ENCODE data around the gene SLC39A11.

SLC39A11 gene

DNA sequence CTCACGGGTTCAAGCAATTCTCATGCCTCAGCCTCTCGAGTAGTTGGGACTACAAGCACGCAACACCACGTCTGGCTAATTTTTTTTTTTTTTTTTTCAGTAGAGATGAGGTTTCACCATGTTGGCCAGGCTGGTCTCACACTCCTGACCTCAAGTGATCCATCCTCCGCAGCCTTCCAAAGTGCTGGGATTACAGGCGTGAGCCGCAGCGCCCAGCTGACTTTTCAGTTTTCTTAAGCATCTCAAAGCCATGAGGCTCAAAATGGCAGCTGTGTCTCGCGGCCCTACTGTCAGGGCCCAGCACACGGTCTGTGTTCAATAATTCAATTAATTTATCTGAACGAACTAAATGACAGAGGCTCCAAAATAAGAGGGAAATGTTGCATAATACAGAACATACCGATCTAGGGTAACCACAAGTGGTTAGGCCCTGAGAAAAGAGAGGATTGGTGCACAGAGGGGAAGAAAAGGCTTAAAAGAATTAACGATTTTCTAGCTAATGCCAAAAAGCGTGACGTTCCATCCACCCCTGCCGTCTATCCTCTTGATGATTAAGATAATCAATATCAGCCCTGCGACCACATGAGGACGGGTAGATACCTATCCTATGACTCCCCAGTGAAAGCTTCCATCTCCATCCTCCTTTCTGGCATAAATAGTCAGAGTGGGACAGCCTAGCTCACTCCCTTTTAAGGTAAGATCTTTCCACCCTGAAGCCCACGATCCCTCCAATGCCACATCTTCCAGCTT lies 136.9 kb downstream of the SLC39A11 start:
- no peaks in the 10 kb centered on the region for H3K4me1 Mint-ChIP-seq

DNA sequence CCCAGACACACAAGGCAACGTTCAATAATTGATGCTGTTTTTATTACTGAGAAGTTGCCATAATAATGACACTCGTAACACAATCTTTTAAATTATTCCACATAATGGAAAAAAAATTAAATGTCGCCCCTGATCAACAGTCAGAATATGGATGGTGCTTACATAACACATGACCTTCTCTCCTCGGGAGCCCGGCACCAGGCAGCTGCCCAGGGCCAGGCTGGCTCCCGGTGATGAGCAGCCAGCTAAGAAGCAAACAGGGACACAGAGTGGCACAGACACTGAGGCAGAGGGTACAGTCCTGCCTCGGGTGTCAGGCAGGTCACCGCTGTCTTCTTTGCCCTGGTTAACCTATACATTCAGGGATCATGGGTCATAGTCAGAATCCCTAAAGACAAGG lies 137.9 kb downstream of the SLC39A11 start:
- H3K4me3 Mint-ChIP-seq: no peak overlapping the region
- H3K4me1 Mint-ChIP-seq: no peaks in the 10 kb centered on the region
- no peaks in the 10 kb centered on the region for H3K36me3 Mint-ChIP-seq

More for the DNA sequence above, 136.9 kb downstream of the SLC39A11 start:
- no peaks in the 10 kb centered on the region for H3K27me3 Mint-ChIP-seq
- no peaks in the 10 kb centered on the region for H3K9me3 Mint-ChIP-seq
- H3K36me3 Mint-ChIP-seq: no peaks in the 10 kb centered on the region
- no peak overlapping the region for H3K4me3 Mint-ChIP-seq
- ATAC-seq: no peak
- H3K27ac Mint-ChIP-seq: no peak overlapping the region

DNA sequence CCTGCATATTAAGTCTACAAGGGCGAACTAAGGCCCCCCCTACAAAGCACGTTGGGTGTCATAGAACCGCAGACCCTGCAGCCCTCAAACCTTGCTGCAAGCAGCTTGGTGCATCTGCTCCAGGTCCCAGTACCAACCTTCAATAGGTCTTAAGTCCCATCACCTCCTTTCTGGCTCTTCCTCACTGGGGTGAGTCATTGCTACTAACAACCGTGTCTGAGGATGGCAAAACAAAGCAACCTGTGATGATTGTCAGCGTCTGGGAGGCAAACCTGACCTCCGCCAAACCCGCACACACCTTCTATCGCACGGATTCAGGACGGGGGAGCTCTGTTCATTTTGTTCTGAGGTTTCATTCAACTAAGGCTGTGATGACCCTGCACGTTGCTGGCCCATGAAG lies 138.9 kb downstream of the SLC39A11 start:
- H3K4me1 Mint-ChIP-seq: no peaks in the 10 kb centered on the region
- no peak overlapping the region for H3K4me3 Mint-ChIP-seq
- no peaks in the 10 kb centered on the region for H3K27me3 Mint-ChIP-seq

More for the DNA sequence above, 137.9 kb downstream of the SLC39A11 start:
- Mint-ChIP-seq H3K27me3 (no peaks in the 10 kb centered on the region), H3K9me3 (no peaks in the 10 kb centered on the region), H3K27ac (no peak overlapping the region)
- ATAC-seq: no peak

DNA sequence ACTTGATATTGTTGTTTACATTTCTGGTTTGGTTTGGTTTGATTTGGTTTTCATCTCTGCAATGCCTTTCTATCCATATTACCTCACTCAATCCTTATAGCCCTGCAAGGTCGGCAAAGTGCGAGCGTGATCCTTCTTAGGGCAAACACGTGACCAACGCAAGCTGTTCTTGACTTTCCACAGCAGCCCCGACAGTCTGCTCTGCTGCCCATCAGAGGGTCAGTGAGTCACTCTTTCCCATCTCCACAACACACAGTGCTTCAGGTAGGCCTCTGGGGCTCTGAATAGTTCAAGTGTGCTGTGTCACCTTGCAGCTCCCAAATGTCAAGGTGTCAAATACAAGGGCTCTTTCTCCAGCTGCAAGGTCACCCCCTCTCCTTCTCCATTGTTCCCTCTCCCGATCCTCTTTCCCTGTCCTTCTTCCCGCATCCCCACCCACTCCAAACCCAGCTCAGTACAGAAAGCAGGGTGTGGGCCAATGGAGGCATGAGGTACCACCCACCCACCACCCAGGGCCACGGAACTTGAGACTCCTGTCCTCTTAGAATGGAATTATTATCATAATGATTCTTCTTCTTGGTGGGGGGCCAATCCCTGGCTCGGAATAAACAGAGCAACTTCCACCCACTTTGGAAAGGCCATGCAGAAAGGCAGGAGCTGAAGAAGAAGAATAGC lies 139.7 kb downstream of the SLC39A11 start:
- Mint-ChIP-seq H3K27me3 (no peaks in the 10 kb centered on the region), H3K27ac (no peak overlapping the region), H3K4me3 (no peak overlapping the region), H3K36me3 (peaks cover 8% of the 10 kb centered on the region), H3K4me1 (no peaks in the 10 kb centered on the region), H3K9me3 (no peaks in the 10 kb centered on the region)
- no peak for ATAC-seq

More for the DNA sequence above, 138.9 kb downstream of the SLC39A11 start:
- no peak overlapping the region for H3K27ac Mint-ChIP-seq
- no peak for ATAC-seq
- H3K36me3 Mint-ChIP-seq: no peaks in the 10 kb centered on the region
- H3K9me3 Mint-ChIP-seq: no peaks in the 10 kb centered on the region

DNA sequence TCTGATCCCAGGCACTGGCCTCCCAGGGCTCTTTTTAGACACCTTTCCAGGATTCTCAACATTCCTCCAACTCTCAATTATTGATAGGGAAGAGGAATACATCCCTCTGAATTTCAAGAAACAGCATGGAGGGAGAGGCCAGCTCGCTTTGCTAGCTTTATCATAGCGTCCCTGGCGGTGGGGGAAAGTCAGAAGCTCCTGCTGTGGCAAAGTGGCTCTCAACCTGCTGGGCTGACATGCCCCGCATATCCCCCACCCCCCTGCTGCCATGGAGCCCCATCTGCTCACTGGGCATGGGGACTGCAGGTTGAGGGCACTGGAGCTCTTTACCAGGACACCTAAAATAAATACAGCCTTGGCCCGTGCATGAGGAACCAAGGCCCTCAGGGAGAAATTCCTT lies 140.3 kb downstream of the SLC39A11 start:
- Mint-ChIP-seq H3K9me3 (no peaks in the 10 kb centered on the region), H3K4me1 (no peaks in the 10 kb centered on the region), H3K27ac (no peak overlapping the region), H3K4me3 (no peak overlapping the region), H3K27me3 (no peaks in the 10 kb centered on the region), H3K36me3 (peaks cover 13% of the 10 kb centered on the region)
- no peak for ATAC-seq

DNA sequence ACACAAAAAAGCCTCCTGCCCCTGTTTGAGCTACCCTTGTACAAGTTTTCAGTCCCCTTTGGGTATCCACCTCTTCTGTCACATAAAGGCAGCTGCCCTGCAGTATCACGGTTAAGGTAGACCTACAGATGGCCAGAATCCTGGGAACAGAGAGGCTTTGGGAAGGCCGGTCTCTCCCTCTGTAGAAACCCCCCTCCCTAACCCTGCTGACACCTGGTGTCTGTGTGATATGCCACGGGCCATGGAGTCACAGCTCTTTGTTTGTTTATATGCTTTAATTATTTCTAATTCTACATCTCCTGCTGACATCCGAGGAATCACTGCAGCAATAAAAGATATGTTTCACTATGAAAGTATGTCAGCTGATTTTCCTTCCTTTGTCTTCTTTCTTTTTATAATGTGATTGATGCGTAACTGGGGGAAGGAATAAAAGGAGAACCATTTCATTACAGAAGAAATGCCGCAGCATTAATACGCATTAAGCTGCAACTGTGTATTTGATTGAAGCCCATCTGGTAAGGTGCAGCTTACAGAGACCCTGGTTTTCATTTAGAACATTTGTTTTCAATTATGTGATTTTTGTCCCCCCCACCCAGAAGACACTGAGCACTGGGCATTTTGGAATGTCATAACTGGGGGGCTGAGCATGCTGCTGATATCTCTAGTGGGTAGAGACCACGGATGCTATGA lies 142.1 kb downstream of the SLC39A11 start:
- no peaks in the 10 kb centered on the region for H3K4me1 Mint-ChIP-seq
- no peaks in the 10 kb centered on the region for H3K9me3 Mint-ChIP-seq
- H3K36me3 Mint-ChIP-seq: peaks cover 31% of the 10 kb centered on the region
- no peak overlapping the region for H3K27ac Mint-ChIP-seq
- H3K27me3 Mint-ChIP-seq: no peaks in the 10 kb centered on the region
- no peak for ATAC-seq
- no peak overlapping the region for H3K4me3 Mint-ChIP-seq

DNA sequence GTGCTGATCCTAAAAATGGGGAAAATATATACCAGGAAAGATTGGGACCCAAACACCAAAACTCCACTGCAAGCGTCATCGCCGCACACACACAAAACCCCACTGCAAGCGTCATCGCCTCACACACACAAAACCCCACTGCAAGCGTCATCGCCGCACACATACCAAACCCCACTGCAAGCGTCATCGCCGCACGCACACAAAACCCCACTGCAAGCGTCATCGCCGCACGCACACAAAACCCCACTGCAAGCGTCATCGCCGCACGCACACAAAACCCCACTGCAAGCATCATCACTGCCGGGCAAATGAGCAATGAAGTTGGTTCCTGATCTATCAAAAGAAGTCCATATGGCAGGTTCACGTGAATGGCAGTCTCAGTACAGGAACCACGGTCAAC lies 144.4 kb downstream of the SLC39A11 start:
- no peaks in the 10 kb centered on the region for H3K9me3 Mint-ChIP-seq
- no peak overlapping the region for H3K4me3 Mint-ChIP-seq
- H3K4me1 Mint-ChIP-seq: no peaks in the 10 kb centered on the region
- H3K27ac Mint-ChIP-seq: no peak overlapping the region
- H3K36me3 Mint-ChIP-seq: peaks cover 53% of the 10 kb centered on the region
- ATAC-seq: no peak
- no peaks in the 10 kb centered on the region for H3K27me3 Mint-ChIP-seq

DNA sequence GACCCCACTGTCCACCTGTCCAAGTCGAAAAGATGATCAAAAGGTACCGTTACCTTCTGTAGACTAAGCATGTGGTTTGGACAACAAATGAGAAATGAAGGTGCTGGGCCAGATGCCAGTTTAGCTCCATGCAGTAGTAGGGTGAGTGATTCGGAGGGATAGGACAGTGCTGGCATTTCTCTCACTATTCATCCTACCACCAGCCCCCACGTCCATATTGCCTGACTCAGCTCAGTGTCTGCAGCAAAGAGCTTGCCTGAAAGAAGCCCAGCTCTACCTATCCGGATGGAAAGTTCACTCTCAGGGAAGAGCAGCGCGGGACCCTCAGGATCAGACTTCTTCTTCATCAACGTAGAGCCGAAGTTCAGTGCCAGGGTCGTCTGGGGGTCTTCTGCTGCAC lies 145.0 kb downstream of the SLC39A11 start:
- Mint-ChIP-seq H3K4me1 (no peaks in the 10 kb centered on the region), H3K36me3 (peaks cover 59% of the 10 kb centered on the region), H3K4me3 (no peak overlapping the region), H3K27ac (no peak overlapping the region), H3K9me3 (no peaks in the 10 kb centered on the region), H3K27me3 (no peaks in the 10 kb centered on the region)
- ATAC-seq: no peak

DNA sequence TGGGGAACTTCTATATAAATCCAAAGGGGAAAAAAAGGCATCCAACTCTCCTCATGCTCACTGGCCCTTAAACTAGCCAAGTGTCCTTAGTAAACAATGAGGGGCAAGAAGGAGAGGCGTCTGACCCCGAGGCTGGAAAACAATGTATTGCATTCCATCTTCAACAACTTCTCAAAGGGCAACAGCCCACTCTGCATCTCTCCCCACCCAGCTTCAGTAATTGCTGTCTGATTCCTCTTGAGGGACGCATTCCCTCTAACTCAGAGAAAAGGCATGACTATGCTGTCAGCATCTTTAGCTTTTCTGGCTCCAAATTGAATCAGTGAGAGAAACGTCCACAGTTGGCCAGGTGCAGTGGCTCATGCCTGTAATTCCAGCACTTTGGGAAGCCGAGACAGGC lies 145.8 kb downstream of the SLC39A11 start:
- H3K36me3 Mint-ChIP-seq: peaks cover 63% of the 10 kb centered on the region
- H3K9me3 Mint-ChIP-seq: no peaks in the 10 kb centered on the region
- ATAC-seq: no peak
- H3K27ac Mint-ChIP-seq: no peak overlapping the region
- H3K4me1 Mint-ChIP-seq: no peaks in the 10 kb centered on the region
- no peaks in the 10 kb centered on the region for H3K27me3 Mint-ChIP-seq
- H3K4me3 Mint-ChIP-seq: no peak overlapping the region

DNA sequence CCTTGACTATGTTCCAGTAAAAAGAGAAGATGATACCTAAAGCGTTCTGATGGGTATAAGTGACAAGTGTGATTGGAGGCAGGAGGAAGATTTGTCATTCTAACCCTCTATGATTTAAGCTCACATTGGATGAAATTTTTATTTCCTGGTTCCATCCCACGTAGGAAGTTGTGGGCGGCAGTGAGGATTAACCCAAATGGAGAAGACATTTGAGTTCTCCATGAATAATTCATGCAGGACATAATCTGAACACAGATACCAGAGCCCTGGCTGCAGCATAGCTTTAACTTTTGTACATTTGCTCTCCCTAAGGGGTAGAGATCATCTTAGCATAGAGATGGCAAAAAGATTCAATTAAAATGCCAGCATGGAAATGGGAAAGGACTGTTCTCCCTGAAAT lies 146.3 kb downstream of the SLC39A11 start:
- Mint-ChIP-seq H3K27ac (no peak overlapping the region), H3K4me1 (no peaks in the 10 kb centered on the region)

DNA sequence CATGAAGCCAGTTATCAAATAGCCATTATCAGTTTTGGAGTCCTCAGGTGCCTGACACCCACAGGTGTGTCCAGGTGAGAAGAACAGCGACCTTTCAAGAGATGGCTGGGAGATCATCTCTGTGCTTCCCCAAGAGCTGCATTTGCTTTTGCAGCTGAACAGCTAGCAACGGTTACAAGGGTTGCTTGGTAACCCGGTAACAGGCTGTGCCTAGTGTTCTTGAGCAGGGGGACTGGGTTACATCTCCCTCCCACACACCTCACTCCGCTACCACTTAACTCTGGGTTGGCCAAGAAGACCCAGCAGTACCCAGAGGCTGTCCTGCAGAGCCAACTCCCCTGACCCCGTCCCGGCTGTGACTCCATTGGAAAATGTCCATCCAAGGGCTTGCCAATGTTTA lies 147.0 kb downstream of the SLC39A11 start:
- no peaks in the 10 kb centered on the region for H3K27me3 Mint-ChIP-seq
- peaks cover 68% of the 10 kb centered on the region for H3K36me3 Mint-ChIP-seq
- no peaks in the 10 kb centered on the region for H3K4me1 Mint-ChIP-seq
- H3K4me3 Mint-ChIP-seq: no peak overlapping the region
- H3K27ac Mint-ChIP-seq: no peak overlapping the region
- no peak for ATAC-seq
- no peaks in the 10 kb centered on the region for H3K9me3 Mint-ChIP-seq

More for the DNA sequence above, 146.3 kb downstream of the SLC39A11 start:
- no peaks in the 10 kb centered on the region for H3K9me3 Mint-ChIP-seq
- ATAC-seq: no peak
- H3K27me3 Mint-ChIP-seq: no peaks in the 10 kb centered on the region
- no peak overlapping the region for H3K4me3 Mint-ChIP-seq
- H3K36me3 Mint-ChIP-seq: peaks cover 63% of the 10 kb centered on the region

DNA sequence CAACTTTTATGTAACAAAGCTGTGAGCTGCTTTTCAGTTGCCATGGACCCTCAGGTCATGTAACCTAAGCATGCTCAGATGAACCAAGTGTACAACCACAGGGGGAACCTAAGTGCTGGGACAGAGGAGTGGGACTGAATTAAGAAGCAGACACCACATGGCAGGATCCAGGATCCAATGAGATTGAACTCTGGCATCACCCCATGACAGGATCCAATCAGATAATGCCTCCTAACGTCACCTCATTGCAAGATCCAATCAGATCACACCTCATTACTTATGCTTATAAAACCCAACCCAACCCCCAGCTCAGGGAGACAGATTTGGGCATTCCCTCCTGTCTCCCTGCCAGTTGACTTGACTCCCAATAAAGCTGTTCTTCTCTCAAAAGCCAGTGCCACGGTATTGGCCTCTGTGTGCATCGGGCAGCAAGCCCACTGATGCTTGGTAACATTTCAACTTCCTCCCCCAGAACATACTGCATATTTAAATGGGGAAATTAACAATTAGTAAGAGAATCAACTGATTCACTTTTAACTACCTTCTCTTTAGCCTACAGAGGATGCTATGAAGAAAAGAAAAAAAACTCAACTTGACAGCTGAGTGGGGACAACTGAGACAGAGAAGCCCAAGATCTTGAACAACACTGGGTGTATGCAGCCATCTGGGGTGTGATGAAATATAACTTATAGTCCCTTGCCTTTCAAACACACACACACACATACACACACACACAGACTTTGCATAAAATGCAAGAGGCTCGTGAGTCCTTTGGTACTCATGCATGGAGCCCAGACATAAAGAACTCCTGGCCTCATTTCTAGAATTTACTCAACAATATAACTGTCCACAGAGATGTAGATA lies 148.4 kb downstream of the SLC39A11 start:
- H3K4me3 Mint-ChIP-seq: no peak overlapping the region
- no peak overlapping the region for H3K27ac Mint-ChIP-seq
- no peak for ATAC-seq
- H3K36me3 Mint-ChIP-seq: peaks cover 68% of the 10 kb centered on the region
- no peaks in the 10 kb centered on the region for H3K27me3 Mint-ChIP-seq
- no peaks in the 10 kb centered on the region for H3K4me1 Mint-ChIP-seq
- no peaks in the 10 kb centered on the region for H3K9me3 Mint-ChIP-seq

DNA sequence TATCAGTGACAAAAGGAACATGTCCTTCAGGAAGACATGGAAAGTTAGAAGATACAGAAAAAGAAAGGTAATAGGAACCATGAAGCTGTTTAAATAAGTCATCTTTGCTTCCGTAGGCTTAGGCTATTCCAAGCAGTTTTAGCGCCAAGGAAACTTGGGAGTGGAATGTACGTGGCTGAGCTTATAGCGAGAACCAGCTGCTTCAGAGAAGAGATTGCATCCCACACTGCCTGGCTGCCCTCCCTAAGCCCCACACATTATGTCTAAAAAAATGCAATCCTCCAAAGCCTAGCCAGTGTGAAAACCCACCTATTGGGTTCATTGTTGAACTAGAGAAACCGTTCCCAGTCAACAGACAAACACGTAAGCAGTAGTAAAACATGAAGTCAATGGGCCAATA lies 149.9 kb downstream of the SLC39A11 start:
- peaks cover 63% of the 10 kb centered on the region for H3K36me3 Mint-ChIP-seq
- H3K27me3 Mint-ChIP-seq: no peaks in the 10 kb centered on the region
- H3K4me1 Mint-ChIP-seq: no peaks in the 10 kb centered on the region
- no peak overlapping the region for H3K4me3 Mint-ChIP-seq
- ATAC-seq: no peak
- H3K9me3 Mint-ChIP-seq: no peaks in the 10 kb centered on the region
- H3K27ac Mint-ChIP-seq: no peak overlapping the region

DNA sequence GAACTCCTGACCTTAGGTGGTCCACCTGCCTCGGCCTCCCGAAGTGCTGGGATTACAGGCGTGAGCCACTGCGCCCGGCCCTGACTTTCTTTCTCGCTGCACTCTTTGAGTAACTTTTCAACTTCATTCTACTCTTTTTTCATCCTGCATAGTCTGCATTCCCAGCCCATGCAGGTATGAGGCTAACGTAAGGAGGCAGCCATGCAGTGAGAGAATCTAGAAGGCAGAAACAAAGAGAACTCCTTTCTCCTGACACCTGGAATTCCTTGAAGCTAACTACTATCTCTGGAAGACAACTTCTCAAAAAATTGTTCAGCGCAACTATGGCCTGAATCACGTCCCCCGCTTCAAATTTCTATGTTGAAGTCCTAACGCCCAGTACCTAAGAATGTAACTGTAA lies 152.0 kb downstream of the SLC39A11 start:
- no peaks in the 10 kb centered on the region for H3K4me1 Mint-ChIP-seq
- H3K4me3 Mint-ChIP-seq: no peak overlapping the region
- H3K36me3 Mint-ChIP-seq: peaks cover 51% of the 10 kb centered on the region
- ATAC-seq: no peak
- no peak overlapping the region for H3K27ac Mint-ChIP-seq
- no peaks in the 10 kb centered on the region for H3K27me3 Mint-ChIP-seq
- no peaks in the 10 kb centered on the region for H3K9me3 Mint-ChIP-seq

DNA sequence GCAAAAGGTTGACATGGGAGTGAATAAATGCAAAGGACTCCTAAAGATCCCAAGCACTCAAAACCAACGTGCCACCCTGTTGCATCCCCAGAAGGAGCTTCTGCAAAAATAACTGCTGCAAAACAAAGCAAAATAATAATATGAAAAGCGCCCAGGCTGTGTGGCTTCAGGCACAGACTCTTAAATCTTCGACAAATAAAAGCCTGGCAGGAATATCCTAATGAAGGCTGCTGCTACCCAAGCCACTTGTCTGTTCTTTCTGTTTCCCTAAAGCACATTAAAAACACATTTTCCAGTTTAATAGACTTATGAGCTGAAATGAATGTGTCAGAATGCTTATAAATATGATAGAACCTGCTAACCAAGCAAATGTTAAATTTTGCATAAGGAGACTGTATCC lies 154.0 kb downstream of the SLC39A11 start:
- H3K9me3 Mint-ChIP-seq: no peaks in the 10 kb centered on the region
- no peaks in the 10 kb centered on the region for H3K27me3 Mint-ChIP-seq
- H3K36me3 Mint-ChIP-seq: peaks cover 39% of the 10 kb centered on the region
- no peak overlapping the region for H3K27ac Mint-ChIP-seq
- no peak for ATAC-seq
- H3K4me1 Mint-ChIP-seq: no peaks in the 10 kb centered on the region
- H3K4me3 Mint-ChIP-seq: no peak overlapping the region

Measured in stimulated activated memory B cell treated with anti-CD40 and anti-IgM and Interleukin-4, amounts not matched to agents 10 μg/mL and 1 μg/mL and 100 μg/mL, for 72 hours (primary cell).